ENCODE measurements around the gene RNF141.

GRCh38 chr11:10473371-10473770 lies 67.6 kb downstream of the RNF141 start:
- TF ChIP-seq EZH2 (IDR thresholded peaks at IDR 0.05; ENCODE audit: borderline replicate concordance, low read depth, low read length, severe bottlenecking) (no peak), CTCF (IDR thresholded peaks at IDR 0.05; ENCODE audit: borderline replicate concordance, extremely low read depth, low read length, poor library complexity, severe bottlenecking) (no peak)
